A549 treated with Hydrocortisone at 1 μM for 4 hours (cell line): Measurements from ENCODE around the gene TRRAP. TPM values are rescaled to one million over a fixed set of nuclear protein-coding genes. Genes with fewer than 3 reads are reported as not detected.

Experiments used
- total RNA-seq: library from RNA; stranded (reverse); fragments of 200-300 nt; extraction: Qiagen RNA extraction; gene quantifications from 5 replicates; pipeline ENCODE4 v1.2.3, GENCODE V29; 2022

Gene TRRAP
- total RNA-seq: 14.1 to 19.9 TPM (median 16.6 TPM) in 5 replicates

DNA sequence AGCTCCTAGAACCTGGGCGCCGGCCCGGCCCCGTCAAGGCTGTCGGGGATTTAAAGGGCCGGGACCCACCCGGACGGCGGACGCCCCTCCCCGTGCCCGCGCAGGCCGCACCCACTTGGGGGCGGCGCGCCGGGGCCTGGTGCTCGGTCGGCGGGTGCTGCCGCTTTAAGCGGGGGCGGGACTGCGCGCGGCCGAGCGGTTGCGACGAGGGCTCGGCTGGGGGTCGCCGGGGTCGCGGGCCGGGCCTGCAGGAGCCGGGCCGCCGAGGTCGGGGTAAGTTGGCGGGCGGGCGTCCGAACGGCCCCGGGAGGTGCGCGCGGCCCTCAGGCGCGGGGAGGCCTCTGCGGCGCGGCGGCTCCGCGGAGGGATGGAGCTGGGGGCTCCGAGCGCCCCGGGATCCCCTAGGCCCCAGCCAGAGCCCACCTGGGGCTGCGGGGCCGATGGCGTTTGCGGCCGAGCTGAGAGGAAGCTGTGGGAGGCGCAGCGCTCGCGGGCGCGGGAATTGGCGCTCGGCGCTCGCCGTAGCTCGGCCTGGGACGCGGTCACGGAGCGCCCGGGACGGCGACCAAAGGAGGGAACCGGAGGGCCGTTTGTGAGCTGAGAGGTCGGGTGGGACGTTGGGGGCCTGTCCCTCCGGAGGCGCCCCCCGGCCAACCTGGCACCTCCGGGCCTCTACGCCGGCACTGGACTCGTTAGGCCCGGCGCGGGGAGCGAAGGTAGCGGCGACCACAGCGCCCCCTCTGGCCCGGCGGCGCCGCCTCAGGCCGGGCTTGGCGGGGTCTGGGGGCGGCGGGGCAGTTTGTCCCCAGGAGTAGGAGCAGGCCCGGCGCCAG, at the start of gene TRRAP:
Gene TRRAP, plus strand, starts transcription at position 168 of the 833 bp plus-strand sequence. CDS start 2,619 bp downstream, outside the sequence.

DNA sequence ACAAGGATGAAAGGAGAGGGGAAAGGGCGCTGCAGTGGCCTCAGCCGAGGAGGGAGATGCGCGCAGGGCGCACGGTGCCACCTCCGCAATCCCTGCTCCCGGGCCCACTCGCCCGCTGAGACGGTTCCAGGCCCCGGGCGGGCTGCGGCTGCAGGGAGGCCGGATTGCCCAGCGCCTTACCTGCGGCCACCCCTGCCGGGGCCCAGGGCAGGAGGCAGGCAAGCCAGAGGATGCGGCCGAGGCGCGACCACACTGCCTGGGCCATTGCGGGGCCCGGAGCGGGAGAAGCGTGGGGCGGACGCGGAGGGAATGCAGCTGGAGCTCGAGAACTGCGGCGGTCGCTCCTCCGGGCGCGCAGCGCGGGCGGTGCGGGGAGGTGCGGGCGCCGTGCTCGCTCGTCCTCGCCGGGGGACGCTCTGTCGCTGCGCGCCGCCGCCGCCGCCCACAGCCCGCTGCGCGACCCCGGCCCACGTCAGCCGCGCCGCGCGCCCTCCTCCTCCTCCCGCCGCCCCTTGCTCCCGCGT, 8.7 kb upstream of the TRRAP start, which contains the start of gene TMEM130:
Gene TMEM130, minus strand, starts transcription at position 418 of the 524 bp plus-strand sequence. Its CDS starts 153 bp downstream, at position 265.

Other genes with a start within 250 kb of the TRRAP start
- 0.24 to 0.59 TPM (median 0.31 TPM) in 5 replicates for gene TMEM130, start 8.5 kb upstream of the TRRAP start, total RNA-seq